IMR-90 (cell line): Measurements from ENCODE around the gene PDGFD. TPM values are rescaled to one million over a fixed set of nuclear protein-coding genes. Genes with fewer than 3 reads are reported as not detected.

Experiments used
- ATAC-seq: fragments of 200-7000 bp; cut with Tn5 transposase; 2 replicates; pipeline ENCODE4 v1.9.1; 2020; ENCODE audit warnings: low read depth, mild to moderate bottlenecking, moderate library complexity
- BruUV-seq: library from RNA; stranded (reverse); fragments of 400-500 nt; replicated peaks from 2 replicates; lab custom pipeline; 2021; lab: Mats Ljungman, UMichigan
- CTCF ChIA-PET: fragments of 300-600 bp; formaldehyde crosslinking; extraction: SDS; loops from one replicate; lab custom pipeline; 2021; ENCODE audit warnings: antibody characterized with exemption; lab: Yijun Ruan, JAX
- POLR2A ChIA-PET: fragments of 300-600 bp; sonication (Branson Sonifier 250); formaldehyde crosslinking; loops from one replicate; lab custom pipeline; 2022; ENCODE audit warnings: antibody characterized with exemption; ENCODE audit not compliant: unreplicated experiment; lab: Charles Lee
- DNase-seq: peaks from one replicate; pipeline ENCODE4 v3.0.0; 2013
- H2AFZ ChIP-seq: replicated peaks from 2 replicates; pipeline ENCODE3; 2013; ENCODE audit warnings: low read length, mild to moderate bottlenecking; ENCODE audit not compliant: poor library complexity
- H2AK5ac ChIP-seq: 2 replicates; pipeline ENCODE4 v1.6.1; 2013; ENCODE audit warnings: low read depth, low read length, inconsistent platforms
- H2AK9ac ChIP-seq: replicated peaks from 2 replicates; pipeline ENCODE3; 2013; ENCODE audit warnings: mild to moderate bottlenecking, low read depth, low read length, moderate library complexity; ENCODE audit not compliant: poor library complexity
- H2BK120ac ChIP-seq: 2 replicates; pipeline ENCODE4 v1.6.1; 2013; ENCODE audit warnings: low read depth, low read length, inconsistent platforms
- H2BK15ac ChIP-seq: 3 replicates; pipeline ENCODE4 v1.6.1; 2013; ENCODE audit warnings: low read depth, low read length, inconsistent platforms
- H2BK20ac ChIP-seq: 2 replicates; pipeline ENCODE4 v1.6.1; 2013; ENCODE audit warnings: low read depth, mild to moderate bottlenecking, inconsistent platforms, low read length, moderate library complexity
- H2BK5ac ChIP-seq: 2 replicates; pipeline ENCODE4 v1.6.1; 2013; ENCODE audit warnings: mild to moderate bottlenecking, low read depth, low read length, inconsistent platforms; ENCODE audit not compliant: poor library complexity, severe bottlenecking
- H3K14ac ChIP-seq: replicated peaks from 2 replicates; pipeline ENCODE4 v1.6.1; 2013; ENCODE audit warnings: low read depth, low read length, inconsistent platforms
- H3K18ac ChIP-seq: 2 replicates; pipeline ENCODE4 v1.6.1; 2013; ENCODE audit warnings: low read depth, low read length, control low read depth
- H3K23ac ChIP-seq: 2 replicates; pipeline ENCODE4 v1.6.1; 2013; ENCODE audit warnings: low read depth, low read length, inconsistent platforms
- H3K27ac ChIP-seq: 2 replicates; pipeline ENCODE4 v1.5.1; 2013; ENCODE audit warnings: mild to moderate bottlenecking, control low read depth, low read length; ENCODE audit not compliant: insufficient read depth
- H3K27me3 ChIP-seq: 2 replicates; pipeline ENCODE4 v1.6.1; 2013; ENCODE audit warnings: low read length; ENCODE audit not compliant: control insufficient read depth, insufficient read depth
- H3K36me3 ChIP-seq: 2 replicates; pipeline ENCODE4 v1.6.1; 2013; ENCODE audit warnings: low read length, mixed read lengths; ENCODE audit not compliant: control insufficient read depth, insufficient read depth
- H3K4ac ChIP-seq: 2 replicates; pipeline ENCODE4 v1.6.1; 2013; ENCODE audit warnings: low read depth, low read length, inconsistent platforms
- H3K4me1 ChIP-seq: 2 replicates; pipeline ENCODE4 v1.6.1; 2013; ENCODE audit warnings: low read length, mixed read lengths; ENCODE audit not compliant: control insufficient read depth, insufficient read depth
- H3K4me2 ChIP-seq: 2 replicates; pipeline ENCODE4 v1.6.1; 2013; ENCODE audit warnings: low read depth, mild to moderate bottlenecking, control low read depth, low read length, moderate library complexity
- H3K4me3 ChIP-seq: 2 replicates; pipeline ENCODE4 v1.5.1; 2013; ENCODE audit warnings: low read depth, mild to moderate bottlenecking, control low read depth, low read length, moderate library complexity; ENCODE audit not compliant: insufficient read depth
- H3K56ac ChIP-seq: 2 replicates; pipeline ENCODE4 v1.6.1; 2013; ENCODE audit warnings: low read length, inconsistent platforms; ENCODE audit not compliant: insufficient read depth; ENCODE audit errors: extremely low read depth
- H3K79me1 ChIP-seq, 2 experiments: 2 replicates each; pipeline ENCODE4 v1.6.1; 2013; ENCODE audit warnings: low read length in 2 of 2, inconsistent platforms in 1 of 2, low read depth in 1 of 2
- H3K9ac ChIP-seq: 2 replicates; pipeline ENCODE4 v1.6.1; 2013; ENCODE audit warnings: low read depth, low read length, control low read depth
- H3K9me1 ChIP-seq: 2 replicates; pipeline ENCODE4 v1.6.1; 2013; ENCODE audit warnings: low read length, inconsistent platforms; ENCODE audit not compliant: insufficient read depth
- H3K9me3 ChIP-seq: 2 replicates; pipeline ENCODE4 v1.6.1; 2013; ENCODE audit warnings: low read length; ENCODE audit not compliant: control insufficient read depth, insufficient read depth
- H4K20me1 ChIP-seq: 2 replicates; pipeline ENCODE4 v1.6.1; 2013; ENCODE audit warnings: low read length, inconsistent platforms; ENCODE audit not compliant: insufficient read depth
- H4K5ac ChIP-seq: 2 replicates; pipeline ENCODE4 v1.6.1; 2013; ENCODE audit warnings: mild to moderate bottlenecking, low read depth, low read length, control low read depth
- H4K8ac ChIP-seq, 2 experiments: 2 replicates each; pipeline ENCODE4 v1.6.1; 2013; ENCODE audit warnings: low read depth in 2 of 2, low read length in 2 of 2, control low read depth in 1 of 2, inconsistent platforms in 1 of 2
- H4K91ac ChIP-seq: 2 replicates; pipeline ENCODE4 v1.6.1; 2013; ENCODE audit warnings: low read depth, low read length, inconsistent platforms; ENCODE audit not compliant: insufficient read depth
- BHLHE40 ChIP-seq: fragments of 150-350 bp; IDR thresholded peaks from 2 replicates; pipeline ENCODE4 v1.6.1; 2016; ENCODE audit warnings: mild to moderate bottlenecking, low read depth, low read length
- CEBPB ChIP-seq: IDR thresholded peaks from 2 replicates; pipeline ENCODE4 v1.6.1; 2012; ENCODE audit warnings: low read depth, low read length, improper control_type of control experiment
- CHD1 ChIP-seq: IDR thresholded peaks from 2 replicates; pipeline ENCODE4 v1.6.1; 2012; ENCODE audit warnings: low read depth, low read length, improper control_type of control experiment
- CTCF ChIP-seq: conservative IDR thresholded peaks from 2 replicates; pipeline ENCODE4 v1.5.1; 2012; ENCODE audit warnings: mild to moderate bottlenecking, low read depth, low read length, improper control_type of control experiment
- ELK1 ChIP-seq: fragments of 150-350 bp; IDR thresholded peaks from 2 replicates; pipeline ENCODE4 v1.6.1; 2016; ENCODE audit warnings: low read depth, mild to moderate bottlenecking, low read length, moderate library complexity, borderline replicate concordance
- FOS ChIP-seq: fragments of 150-350 bp; IDR thresholded peaks from 2 replicates; pipeline ENCODE4 v1.6.1; 2016; ENCODE audit warnings: low read depth, low read length
- MAFK ChIP-seq: IDR thresholded peaks from 2 replicates; pipeline ENCODE4 v1.6.1; 2012; ENCODE audit warnings: low read depth, low read length, improper control_type of control experiment
- MAZ ChIP-seq: IDR thresholded peaks from 2 replicates; pipeline ENCODE4 v1.6.1; 2012; ENCODE audit warnings: low read depth, mild to moderate bottlenecking, low read length, improper control_type of control experiment, moderate library complexity, borderline replicate concordance
- MXI1 ChIP-seq: IDR thresholded peaks from 2 replicates; pipeline ENCODE4 v1.6.1; 2012; ENCODE audit warnings: low read depth, mild to moderate bottlenecking, low read length, moderate library complexity, borderline replicate concordance
- NFE2L2 ChIP-seq: fragments of 150-350 bp; IDR thresholded peaks from 2 replicates; pipeline ENCODE4 v1.6.1; 2016; ENCODE audit warnings: low read depth, mild to moderate bottlenecking, low read length
- POLR2A ChIP-seq: IDR thresholded peaks from 2 replicates; pipeline ENCODE4 v1.6.1; 2012; ENCODE audit warnings: mild to moderate bottlenecking, low read depth, low read length
- RAD21 ChIP-seq: IDR thresholded peaks from 2 replicates; pipeline ENCODE4 v1.6.1; 2012; ENCODE audit warnings: low read length, improper control_type of control experiment
- RCOR1 ChIP-seq: IDR thresholded peaks from 2 replicates; pipeline ENCODE4 v1.6.1; 2012; ENCODE audit warnings: mild to moderate bottlenecking, low read length, improper control_type of control experiment; ENCODE audit not compliant: insufficient replicate concordance
- RFX5 ChIP-seq: IDR thresholded peaks from 2 replicates; pipeline ENCODE4 v1.8.0; 2012; ENCODE audit warnings: low read depth, mild to moderate bottlenecking, low read length, moderate library complexity
- SMC3 ChIP-seq: fragments of 150-350 bp; IDR thresholded peaks from 2 replicates; pipeline ENCODE4 v1.6.1; 2016; ENCODE audit warnings: low read depth, mild to moderate bottlenecking, antibody characterized with exemption, low read length, moderate library complexity
- USF2 ChIP-seq: fragments of 150-350 bp; IDR thresholded peaks from 2 replicates; pipeline ENCODE4 v1.6.1; 2017; ENCODE audit warnings: mild to moderate bottlenecking, antibody characterized with exemption, low read length, low read depth
- WGBS, 2 experiments: methylation state at CpG; one replicate each; pipeline versions ENCODE4 v1.1.5 to v1.1.7; 2013; ENCODE audit warnings: missing lambda C conversion rate in 2 of 2; ENCODE audit not compliant: insufficient read length in 1 of 2; ENCODE audit errors: extremely low coverage in 2 of 2; 5-methylcytosine and 5-hydroxymethylcytosine counted together
- dilution Hi-C: fragments of 300-500 bp; cut with HindIII; formaldehyde crosslinking; loops from one replicate; pipeline ENCODE4 v1.14.3; 2018; ENCODE audit warnings: low sequenced_read_pairs; ENCODE audit not compliant: unreplicated experiment
- in situ Hi-C: fragments of 300-500 bp; cut with MboI; formaldehyde crosslinking; loops from 3 replicates; pipeline ENCODE4 v1.14.3; 2019; ENCODE audit warnings: low sequenced_read_pairs, inconsistent platforms, mixed read lengths
- intact Hi-C: fragments of 100-400 bp; cut with micrococcal nuclease; formaldehyde crosslinking; loops from 2 replicates; pipeline ENCODE4 v1.10.0; 2022
- polyA plus RNA-seq, 3 experiments: library from polyadenylated mRNA; depleted of rRNA; stranded (reverse); fragments of >200 nt; gene quantifications; 2 replicates each; pipeline ENCODE4 v1.2.3, GENCODE V29; 2012; ENCODE audit warnings: low replicate concordance in 1 of 3
- total RNA-seq: library from RNA; depleted of rRNA; stranded (reverse); fragments of >200 nt; gene quantifications from 2 replicates; pipeline ENCODE4 v1.2.3, GENCODE V29; 2012

The PDGFD gene
- total and polyA plus RNA-seq, 2 of the 4 experiments (the other 2 are of a cell fraction), result 2.1 to 3.0 TPM

- Histone ChIP-seq H3K9ac (no peak overlapping the region), H4K91ac (no peak overlapping the region), H2BK120ac (no peak overlapping the region), H3K36me3 (no peaks in the 10 kb centered on the region), H2AK5ac (no peak overlapping the region), H3K27ac (no peak overlapping the region), H3K79me1 (no peaks in the 10 kb centered on the region), H4K8ac (no peak overlapping the region), H3K23ac (no peak overlapping the region), H2AK9ac (no peak overlapping the region), H3K56ac (no peak overlapping the region), H3K9me3 (no peaks in the 10 kb centered on the region), H4K20me1 (no peaks in the 10 kb centered on the region), H3K14ac (no peak overlapping the region), H2BK20ac (no peak overlapping the region), H2BK5ac (no peak overlapping the region), H3K4me1 (peaks cover 4% of the 10 kb centered on the region; the same call in 1 of the 2 replicates), H4K5ac (no peak overlapping the region), H2BK15ac (no peak overlapping the region), H3K4ac (no peak overlapping the region), H3K9me1 (no peaks in the 10 kb centered on the region), H3K4me2 (no peak overlapping the region), H3K4me3 (no peak overlapping the region), H2AFZ (no peak overlapping the region), H3K18ac (no peak overlapping the region), H3K27me3 (no peaks in the 10 kb centered on the region)
- no CpG with 5 or more reads among the region's 3 CpGs for WGBS, 2 experiments
- ATAC-seq (no peak), DNase-seq (no peak)
- POLR2A ChIA-PET, result no interaction called here
- CTCF ChIA-PET, result no interaction called here
- intact Hi-C loops (no loop called here), dilution Hi-C loops (no loop called here), in situ Hi-C loops (no loop called here)
- no TSS peak for BruUV-seq
- TF ChIP-seq FOS, result no peak
- no peak for TF ChIP-seq USF2
- no peak for TF ChIP-seq CHD1
- no peak for TF ChIP-seq MXI1
- no peak for TF ChIP-seq ELK1
- no peak for TF ChIP-seq RCOR1
- TF ChIP-seq BHLHE40, result no peak
- no peak for TF ChIP-seq POLR2A
- TF ChIP-seq CTCF, result no peak
- no peak for TF ChIP-seq RAD21
- TF ChIP-seq SMC3, result no peak
- no peak for TF ChIP-seq RFX5
- no peak for TF ChIP-seq NFE2L2
- no peak for TF ChIP-seq MAFK
- no peak for TF ChIP-seq MAZ
- no peak for TF ChIP-seq CEBPB
Observed at GRCh38 chr11:104145062-104145461, 18.9 kb downstream of the PDGFD start.
